G401 (cell line): Measurements from ENCODE around the gene ZNF474. TPM values are rescaled to one million over a fixed set of nuclear protein-coding genes. Genes with fewer than 3 reads are reported as not detected.

Experiments used
- DNase-seq: peaks from one replicate; pipeline ENCODE4 v3.0.0-alpha.2; 2015; ENCODE audit warnings: low spot score
- in situ Hi-C: cut with HindIII; loops from 2 replicates; pipeline ENCODE4 v1.10.0; 2016; ENCODE audit warnings: low sequenced_read_pairs, mixed read lengths
- total RNA-seq: library from RNA; depleted of rRNA; stranded (reverse); fragments of >200 nt; shearing (Covaris generic); gene quantifications from 2 replicates; pipeline ENCODE4 v1.2.3, GENCODE V29; 2014

The ZNF474 gene
- total RNA-seq, 1 experiment from 2014 or later, result 0.71 TPM

GRCh38 chr5:122149321-122150090, 20.2 kb downstream of the ZNF474 start:
- no peak for DNase-seq
- in situ Hi-C loops, result no loop called here

- DNase-seq, result no peak
- in situ Hi-C loops, result no loop called here
Measured at GRCh38 chr5:122150215-122150614, 20.9 kb downstream of the ZNF474 start.

GRCh38 chr5:122151640-122152039, 22.3 kb downstream of the ZNF474 start:
- no peak for DNase-seq
- in situ Hi-C loops, result no loop called here

- in situ Hi-C loops, result no loop called here
Measured at GRCh38 chr5:122152266-122152900, 23.0 kb downstream of the ZNF474 start.

DNA sequence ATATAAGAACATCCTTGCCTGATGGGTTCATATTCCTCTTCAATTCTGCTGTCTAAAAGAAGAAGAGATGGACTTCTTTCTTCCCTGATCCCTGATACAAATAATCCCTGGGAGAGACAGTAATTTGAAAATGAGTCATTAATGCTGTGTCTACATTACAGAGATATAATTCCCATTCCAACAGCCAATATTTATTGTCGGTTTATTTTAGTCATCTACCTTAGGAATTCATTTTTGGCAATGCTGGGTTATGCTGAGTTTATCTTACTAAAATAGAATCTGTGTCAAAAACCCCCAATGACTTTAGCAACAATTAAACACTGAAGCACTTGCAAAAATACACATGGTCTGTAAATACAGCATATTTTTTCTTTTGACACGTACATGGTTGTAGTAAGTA, 23.9 kb downstream of the ZNF474 start:
- DNase-seq, result no peak
- in situ Hi-C loops, result no loop called here

More at GRCh38 chr5:122152266-122152900, 23.0 kb downstream of the ZNF474 start:
- DNase-seq, result no peak

GRCh38 chr5:122153774-122154173, 24.4 kb downstream of the ZNF474 start:
- in situ Hi-C loops, result no loop called here
- no peak for DNase-seq

DNA sequence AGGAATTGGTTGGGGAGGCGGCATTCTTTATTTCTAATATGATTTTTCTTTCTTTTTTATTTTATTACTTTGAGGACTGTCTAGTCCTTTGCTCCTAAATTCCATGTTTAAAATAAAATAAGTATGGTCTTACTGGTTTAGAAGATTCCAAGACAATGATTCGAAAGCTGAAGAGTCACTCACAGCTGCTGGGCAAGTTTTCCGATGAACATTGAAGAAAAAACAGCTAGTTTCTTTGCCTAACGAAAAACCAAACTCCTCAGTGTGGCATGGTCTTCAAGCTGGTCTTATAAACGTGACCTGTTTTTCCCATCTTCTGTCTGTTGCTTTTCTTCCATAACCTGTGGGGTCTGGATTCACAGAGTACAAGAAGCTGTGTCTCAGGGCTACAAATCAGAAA, 25.1 kb downstream of the ZNF474 start:
- in situ Hi-C loops, result no loop called here
- no peak for DNase-seq

DNA sequence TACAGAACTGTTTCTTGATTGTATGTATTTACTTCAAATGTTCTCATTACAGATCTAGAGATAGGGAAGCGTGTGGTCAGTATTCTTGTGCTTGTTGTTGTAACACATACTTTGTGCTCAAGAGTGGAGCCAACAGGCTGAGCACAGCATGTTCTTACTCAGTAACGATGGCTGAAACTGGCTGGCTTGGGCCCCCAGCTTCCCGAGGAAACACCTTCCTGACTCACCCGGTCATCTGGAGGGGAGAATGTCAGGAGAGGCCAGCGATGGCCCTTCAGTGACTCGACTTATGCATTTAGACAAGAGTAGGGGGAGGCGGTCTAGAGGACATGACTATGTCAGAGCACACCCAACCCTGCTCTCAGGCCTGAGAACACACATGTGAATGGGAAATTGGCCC, 25.6 kb downstream of the ZNF474 start:
- DNase-seq, result no peak
- in situ Hi-C loops, result no loop called here

- no peak for DNase-seq
- in situ Hi-C loops, result no loop called here
Measured at GRCh38 chr5:122155546-122155945, 26.2 kb downstream of the ZNF474 start.

DNA sequence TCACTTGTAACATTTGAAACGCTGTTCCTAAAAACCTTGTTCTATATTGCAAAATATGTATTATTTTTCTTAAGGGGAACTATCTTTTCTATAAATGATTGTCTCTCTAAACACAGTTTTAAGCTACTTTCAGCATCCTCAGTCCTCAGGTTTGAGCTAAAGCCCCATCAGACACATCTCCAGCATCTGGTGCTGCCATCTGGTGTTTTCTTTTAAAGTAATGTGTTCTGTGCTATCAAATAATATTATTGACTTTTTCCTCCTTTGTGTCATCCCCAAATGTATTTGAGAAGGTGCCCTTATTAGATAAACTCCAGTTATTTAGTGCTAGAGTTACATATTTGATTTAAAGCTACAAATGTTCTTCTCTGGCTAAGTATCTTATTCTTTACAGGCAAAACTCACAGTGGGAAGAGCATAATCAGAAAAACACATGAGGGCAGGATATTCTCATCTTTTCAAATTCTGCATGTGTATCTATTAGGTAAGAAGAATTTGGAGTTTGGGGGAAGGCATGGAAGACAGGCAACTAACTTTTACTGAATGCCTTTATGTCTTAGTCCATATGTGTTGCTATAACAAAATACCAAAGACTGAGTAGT, 27.5 kb downstream of the ZNF474 start:
- DNase-seq, result peak; percentile 18
- in situ Hi-C loops, result no loop called here

GRCh38 chr5:122162100-122162638, 32.8 kb downstream of the ZNF474 start:
- no peak for DNase-seq
- in situ Hi-C loops, result no loop called here

DNA sequence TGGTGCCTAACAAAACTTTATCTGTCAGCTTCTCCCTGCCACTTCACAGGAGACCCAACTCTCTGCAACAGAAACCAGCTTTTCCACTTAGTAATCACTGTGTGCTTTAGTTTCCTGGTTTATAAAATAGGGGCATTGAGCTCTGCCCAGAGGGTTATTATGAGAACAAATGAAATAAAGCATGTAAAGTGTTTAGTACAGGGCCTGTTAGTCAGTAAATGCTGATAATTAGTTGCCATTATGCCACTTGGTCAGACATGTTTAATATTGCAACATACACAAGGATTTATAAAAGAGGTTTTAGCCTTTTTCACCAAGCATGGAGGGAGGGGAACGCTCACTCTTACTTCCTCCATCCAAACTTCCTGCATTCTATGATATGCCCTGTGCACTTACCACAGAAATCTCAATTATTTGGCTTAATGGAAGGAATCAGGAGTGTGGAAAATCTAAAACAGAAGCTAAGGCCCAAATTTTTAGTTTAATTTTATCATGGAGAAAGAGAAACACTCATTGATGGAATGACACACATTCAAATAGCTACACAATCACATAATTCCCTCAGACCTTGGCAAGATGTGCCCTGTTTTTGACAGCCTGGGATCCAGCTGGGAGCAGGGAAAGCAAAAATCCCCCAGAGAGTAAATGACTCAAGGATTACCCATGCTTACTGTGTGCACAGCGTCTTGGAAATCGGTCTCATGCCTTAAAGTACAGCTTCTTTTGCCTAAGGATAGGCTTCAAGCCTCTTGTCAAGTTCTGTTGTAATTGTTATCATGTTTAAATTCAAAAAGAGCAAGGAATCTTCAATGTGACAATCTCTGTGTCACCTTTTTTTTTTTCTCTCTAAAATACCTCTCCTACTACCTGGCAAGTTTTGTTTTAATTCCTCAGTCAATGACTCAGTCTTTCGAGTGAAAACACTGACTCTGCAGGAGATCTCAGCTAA, 34.0 kb downstream of the ZNF474 start:
- DNase-seq, result no peak
- in situ Hi-C loops, result no loop called here

DNA sequence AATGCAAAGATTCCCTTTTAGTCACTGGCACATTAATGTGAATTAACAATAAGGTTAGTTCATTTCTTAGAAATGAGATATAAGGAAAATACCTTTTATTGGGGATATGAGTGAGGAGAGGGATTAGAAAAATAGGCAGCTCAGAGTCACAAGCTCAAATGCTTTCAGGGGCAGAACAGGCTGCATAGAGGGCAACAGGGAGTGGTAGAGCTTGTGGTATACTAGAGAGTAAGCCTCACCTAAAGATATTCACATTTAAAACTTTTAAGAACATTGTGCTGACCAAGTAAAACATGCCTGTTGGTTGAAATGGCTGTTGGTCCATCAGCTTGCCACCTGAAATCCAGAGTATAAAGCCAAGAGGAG, 34.7 kb downstream of the ZNF474 start:
- in situ Hi-C loops, result no loop called here

GRCh38 chr5:122164831-122165558, 35.6 kb downstream of the ZNF474 start:
- DNase-seq, result no peak
- in situ Hi-C loops, result no loop called here

More for the DNA sequence above, 34.7 kb downstream of the ZNF474 start:
- no peak for DNase-seq

- in situ Hi-C loops, result no loop called here
Measured at GRCh38 chr5:122165559-122166078, 36.3 kb downstream of the ZNF474 start.

DNA sequence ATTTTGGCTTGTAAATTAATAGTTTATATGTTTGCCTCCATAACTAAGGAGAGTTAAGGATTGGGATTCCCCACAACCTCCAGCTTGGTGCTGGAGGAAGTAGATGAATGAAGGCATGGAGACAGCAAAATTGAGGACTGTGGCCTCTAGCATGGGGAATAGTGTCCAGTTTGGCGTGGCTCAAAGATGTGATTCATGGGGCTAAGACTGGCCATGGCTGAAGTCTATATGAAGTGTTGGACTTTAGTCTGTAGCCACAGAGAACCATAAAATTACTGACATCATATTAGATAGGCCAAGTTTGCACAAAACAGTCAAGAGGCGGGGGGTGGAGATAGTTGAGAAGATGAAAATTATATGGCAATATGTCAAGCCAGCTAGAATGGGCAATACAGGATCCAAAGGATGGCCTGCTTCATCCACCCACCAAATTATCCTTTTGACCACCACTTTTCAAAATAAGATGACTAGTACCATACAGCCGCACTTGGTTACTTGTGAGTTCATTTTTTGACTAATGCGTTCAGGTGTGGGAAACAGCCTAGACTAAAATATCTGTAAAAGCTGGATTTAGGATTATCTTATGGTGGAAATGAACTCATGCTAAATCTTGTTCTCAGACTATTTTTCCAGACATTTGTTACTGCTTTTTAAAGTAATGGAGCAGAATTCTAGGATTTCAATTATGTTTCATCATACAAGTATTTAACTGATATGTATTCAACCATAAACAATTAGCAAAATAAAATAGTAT, 40.2 kb downstream of the ZNF474 start:
- no peak for DNase-seq
- in situ Hi-C loops, result no loop called here

More at GRCh38 chr5:122165559-122166078, 36.3 kb downstream of the ZNF474 start:
- no peak for DNase-seq

DNA sequence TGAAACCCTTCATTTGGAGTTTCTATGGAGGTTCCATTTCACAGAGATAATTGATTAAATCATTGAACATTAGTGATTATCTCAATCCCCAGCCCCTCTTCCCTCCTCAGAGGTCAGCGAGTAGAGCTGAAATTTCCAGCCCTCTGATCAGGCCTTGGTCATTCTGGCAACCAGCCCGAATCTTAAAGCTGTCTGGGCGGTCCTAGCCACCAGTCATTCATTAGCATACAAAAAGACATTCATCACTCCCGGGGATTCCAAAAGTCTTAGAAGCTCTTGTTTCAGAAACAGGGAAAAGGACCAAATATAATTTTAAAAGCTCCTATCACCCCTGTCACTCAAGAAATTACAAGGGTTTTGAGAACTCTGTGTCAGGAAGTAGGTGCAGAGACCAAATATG, 41.3 kb downstream of the ZNF474 start:
- no peak for DNase-seq
- in situ Hi-C loops, result no loop called here

- no peak for DNase-seq
- in situ Hi-C loops, result no loop called here
Measured at GRCh38 chr5:122172207-122172606, 42.9 kb downstream of the ZNF474 start.
